SJSA1 (cell line): ENCODE results near the gene NNT. TPM values are rescaled to one million over a fixed set of nuclear protein-coding genes. Genes with fewer than 3 reads are reported as not detected.
"Not testable (repeated sequence)": the region's sequence is repeated elsewhere in the genome, so short reads cannot be mapped to it uniquely, and the experiment has no call there.

ENCODE experiments used
- DNase-seq, 2 experiments: peaks; one replicate each; pipeline ENCODE4 v3.0.0-alpha.2; 2015 to 2020; ENCODE audit warnings: low spot score in 2 of 2, low read depth in 1 of 2
- H3K27ac ChIP-seq: fragments of 250-450 bp; sonication (Bioruptor Pico); 2 replicates; pipeline ENCODE4 v1.5.1; 2020; ENCODE audit warnings: mild to moderate bottlenecking, moderate library complexity
- H3K27me3 ChIP-seq: fragments of 250-450 bp; sonication (Bioruptor Pico); replicated peaks from 2 replicates; pipeline ENCODE4 v1.5.1; 2020; ENCODE audit warnings: mild to moderate bottlenecking, moderate library complexity
- H3K36me3 ChIP-seq: fragments of 250-450 bp; sonication (Bioruptor Pico); 2 replicates; pipeline ENCODE4 v1.5.1; 2020; ENCODE audit warnings: mild to moderate bottlenecking
- H3K4me1 ChIP-seq: fragments of 250-450 bp; sonication (Bioruptor Pico); replicated peaks from 2 replicates; pipeline ENCODE4 v1.6.1; 2021; ENCODE audit warnings: mild to moderate bottlenecking
- H3K4me3 ChIP-seq: fragments of 250-450 bp; sonication (Bioruptor Pico); 2 replicates; pipeline ENCODE4 v1.5.1; 2020; ENCODE audit warnings: mild to moderate bottlenecking
- H3K9me3 ChIP-seq: fragments of 250-450 bp; sonication (Bioruptor Pico); replicated peaks from 2 replicates; pipeline ENCODE4 v1.5.1; 2020; ENCODE audit warnings: mild to moderate bottlenecking
- total RNA-seq: library from RNA; depleted of rRNA; stranded (reverse); fragments of >200 nt; shearing (Covaris generic); gene quantifications from 2 replicates; pipeline ENCODE4 v1.2.3, GENCODE V29; 2014; rRNA removed

The NNT gene
- 97.4 and 108 TPM in 2 replicates for total RNA-seq

DNA sequence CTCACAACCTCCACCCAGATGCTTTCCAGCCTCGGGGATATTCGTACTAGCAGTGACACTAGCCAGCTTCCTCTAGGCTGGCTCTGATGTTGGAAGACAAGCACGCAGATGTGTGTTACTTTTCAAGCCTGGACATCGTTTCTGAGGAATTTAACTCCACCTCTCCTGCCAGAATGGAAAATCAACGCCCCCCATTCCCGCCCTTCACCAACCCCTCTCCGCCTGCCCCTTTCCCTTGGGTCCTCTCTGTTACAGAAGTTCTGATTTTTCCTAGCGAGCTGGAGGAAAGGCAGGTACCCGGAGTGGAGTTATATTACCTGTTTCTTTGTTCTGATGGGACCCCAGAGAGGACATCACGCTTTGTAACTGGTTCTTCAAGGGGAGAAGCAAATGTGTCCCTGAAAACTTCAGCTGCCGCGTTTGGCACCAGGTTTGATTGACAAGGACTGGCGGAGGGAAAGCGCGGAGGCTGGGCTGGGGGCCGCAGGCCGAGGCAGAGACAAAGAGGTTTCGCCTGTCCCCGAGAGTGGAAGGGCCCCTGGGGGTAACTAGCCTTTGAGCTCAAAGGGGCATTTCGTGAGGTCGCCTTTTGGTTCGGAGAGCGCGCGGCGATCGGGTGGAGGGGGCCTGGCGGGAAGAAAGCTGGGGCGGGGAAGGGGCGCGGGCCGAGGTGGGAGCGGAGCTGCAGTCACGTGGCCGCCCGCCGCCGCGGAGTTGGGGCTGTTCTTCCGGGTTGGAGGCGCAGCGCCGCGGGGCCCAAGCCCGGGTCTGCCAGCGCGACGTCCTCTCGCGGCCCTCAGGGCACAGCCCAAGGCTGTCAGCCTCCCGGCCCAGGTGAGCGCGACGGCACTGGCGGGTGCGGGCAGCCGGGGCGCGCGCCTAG lies at the start of gene NNT:
Gene NNT, plus strand, starts transcription at position 720 of the 883 bp plus-strand sequence. CDS start 6,016 bp downstream, outside the sequence.
- peaks cover 19% of the 10 kb centered on the region for H3K4me1 ChIP-seq
- no peaks in the 10 kb centered on the region for H3K9me3 ChIP-seq
- peak within 1 kb of the TSS; percentile 78 for H3K27ac ChIP-seq
- DNase-seq: peak; percentile 70 to 82
- H3K4me3 ChIP-seq: peak within 1 kb of the TSS; percentile 74
- H3K36me3 ChIP-seq: peaks cover 32% of the 10 kb centered on the region
- no peaks in the 10 kb centered on the region for H3K27me3 ChIP-seq

GRCh38 chr5:43553381-43553780 lies 49.6 kb upstream of the NNT start:
- Histone ChIP-seq H3K36me3 (peaks cover 81% of the 10 kb centered on the region), H3K9me3 (no peaks in the 10 kb centered on the region), H3K27me3 (no peaks in the 10 kb centered on the region), H3K4me1 (peaks cover 21% of the 10 kb centered on the region), H3K27ac (no peak overlapping the region), H3K4me3 (no peak overlapping the region)
- no peak for DNase-seq

DNA sequence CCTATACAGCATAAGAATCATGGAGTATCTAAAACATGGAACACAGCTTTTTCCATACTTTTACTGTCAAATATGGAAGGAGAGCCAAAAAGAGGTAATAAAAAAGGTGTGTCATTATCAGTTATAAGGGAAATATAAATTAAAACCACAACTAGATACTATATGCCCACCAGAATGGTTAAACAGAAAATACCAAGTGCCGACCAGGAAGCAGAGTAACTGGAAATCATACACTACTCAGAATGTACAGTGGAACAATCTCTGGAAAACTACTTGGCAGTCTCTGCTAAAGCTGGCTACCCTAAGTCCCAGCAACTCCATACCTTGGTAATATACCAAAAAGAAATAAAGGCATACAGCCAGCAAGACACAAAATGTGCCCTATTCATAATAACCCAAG lies 48.5 kb upstream of the NNT start:
- Histone ChIP-seq H3K4me3 (no peak overlapping the region), H3K27me3 (no peaks in the 10 kb centered on the region), H3K9me3 (no peaks in the 10 kb centered on the region), H3K27ac (no peak overlapping the region), H3K4me1 (peaks cover 21% of the 10 kb centered on the region), H3K36me3 (peaks cover 70% of the 10 kb centered on the region)
- no peak for DNase-seq

DNA sequence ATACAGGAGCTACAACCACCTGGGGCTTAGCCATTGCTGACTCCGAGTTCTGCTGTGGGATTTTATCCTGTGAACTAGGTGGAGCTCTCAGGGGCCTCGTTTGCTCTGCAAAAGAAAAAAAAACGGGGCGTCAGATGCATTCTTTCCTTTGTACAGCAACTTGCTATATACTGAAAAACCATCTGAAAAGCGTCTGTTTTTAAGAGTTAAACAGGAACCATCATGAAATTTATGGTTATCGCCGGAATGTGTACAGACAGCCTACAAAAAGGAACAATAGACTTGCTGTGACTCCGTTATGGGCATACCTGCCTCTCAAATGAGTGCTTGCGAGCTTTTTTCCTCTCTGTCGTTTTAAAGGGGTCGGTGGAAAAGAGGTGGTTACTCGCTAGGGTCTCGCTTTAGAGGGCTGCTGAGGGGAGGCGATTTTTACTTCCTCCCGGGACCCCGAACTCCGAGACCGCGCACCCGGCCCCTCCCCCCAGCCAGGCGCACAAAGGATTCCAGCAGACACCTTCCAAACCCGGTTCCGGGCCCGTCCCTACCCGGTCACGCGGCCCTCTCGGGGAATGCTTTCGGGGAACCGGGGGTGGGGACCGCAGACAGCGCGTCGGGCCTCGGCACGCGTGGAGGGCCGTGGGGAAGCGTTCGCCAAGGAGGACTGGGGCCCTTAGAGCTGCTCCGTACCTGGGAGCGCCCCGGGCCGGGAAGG lies 46.9 kb upstream of the NNT start:
- Histone ChIP-seq H3K27ac (peak overlapping the region; percentile 94), H3K27me3 (no peaks in the 10 kb centered on the region), H3K9me3 (no peaks in the 10 kb centered on the region), H3K36me3 (peaks cover 56% of the 10 kb centered on the region), H3K4me1 (peaks cover 21% of the 10 kb centered on the region), H3K4me3 (peak overlapping the region; percentile 98)
- DNase-seq: peak; percentile 61 to 77

DNA sequence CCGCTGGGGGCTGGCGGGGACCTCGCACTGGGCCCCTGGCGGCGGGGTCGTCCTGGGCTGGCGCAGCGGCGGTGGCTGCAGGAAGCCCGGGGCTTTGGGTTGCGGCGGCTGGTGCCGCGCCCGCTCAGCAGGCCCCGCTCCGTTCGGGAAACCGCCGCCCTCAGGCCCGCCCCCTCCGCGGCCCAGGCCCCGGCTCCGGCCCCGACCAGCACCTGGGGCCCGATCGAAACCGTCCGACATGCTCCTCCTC lies 46.4 kb upstream of the NNT start:
- DNase-seq, H3K9me3 ChIP-seq, H3K27me3 ChIP-seq: not testable (repeated sequence)
- H3K36me3 ChIP-seq: peaks cover 51% of the 10 kb centered on the region
- H3K4me1 ChIP-seq: peaks cover 25% of the 10 kb centered on the region
- peak overlapping the region; percentile 94 for H3K27ac ChIP-seq
- H3K4me3 ChIP-seq: peak overlapping the region; percentile 98

- peaks cover 25% of the 10 kb centered on the region for H3K4me1 ChIP-seq
- peak; percentile 91 to 97 for DNase-seq
- peak within 1 kb of the TSS; percentile 94 for H3K27ac ChIP-seq
- H3K9me3 ChIP-seq: no peaks in the 10 kb centered on the region
- H3K4me3 ChIP-seq: peak within 1 kb of the TSS; percentile 98
- H3K36me3 ChIP-seq: peaks cover 46% of the 10 kb centered on the region
- H3K27me3 ChIP-seq: no peaks in the 10 kb centered on the region
These were observed 46.0 kb upstream of the NNT start, which contains the start of gene PAIP1 for GRCh38 chr5:43556857-43557542. Gene PAIP1, minus strand, starts transcription at chr5:43557077. Its CDS starts 231 bp downstream, at chr5:43556846.

DNA sequence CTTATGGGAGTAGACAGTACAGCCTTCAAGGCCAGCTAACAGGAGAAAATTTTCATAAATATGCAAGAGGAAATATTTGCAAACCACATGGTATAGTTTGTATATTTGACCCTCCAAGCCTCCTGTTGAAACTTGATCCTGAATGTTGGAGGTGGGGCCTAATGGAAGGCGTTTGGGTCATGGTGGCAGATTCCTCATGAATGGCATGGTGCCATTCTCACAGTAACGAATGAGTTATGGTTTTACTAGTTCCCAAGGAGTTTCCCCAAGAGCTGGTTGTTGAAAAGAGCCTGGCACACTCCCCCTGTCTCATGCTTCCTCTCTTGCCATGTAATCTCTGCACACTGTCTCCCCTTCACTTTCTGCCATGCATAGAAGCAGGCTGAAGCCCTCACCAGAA lies 42.9 kb upstream of the NNT start:
- no peaks in the 10 kb centered on the region for H3K27me3 ChIP-seq
- no peaks in the 10 kb centered on the region for H3K9me3 ChIP-seq
- H3K27ac ChIP-seq: no peak overlapping the region
- H3K4me3 ChIP-seq: no peak overlapping the region
- H3K4me1 ChIP-seq: peaks cover 16% of the 10 kb centered on the region
- peaks cover 15% of the 10 kb centered on the region for H3K36me3 ChIP-seq
- no peak for DNase-seq

- peaks cover 7% of the 10 kb centered on the region for H3K36me3 ChIP-seq
- no peak for DNase-seq
- no peak overlapping the region for H3K4me3 ChIP-seq
- no peaks in the 10 kb centered on the region for H3K9me3 ChIP-seq
- no peak overlapping the region; the same call in 1 of the 2 replicates for H3K27ac ChIP-seq
- H3K27me3 ChIP-seq: no peaks in the 10 kb centered on the region
- peaks cover 10% of the 10 kb centered on the region for H3K4me1 ChIP-seq
These were observed 41.6 kb upstream of the NNT start for GRCh38 chr5:43561356-43561755.

GRCh38 chr5:43563321-43563720 lies 39.7 kb upstream of the NNT start:
- Histone ChIP-seq H3K36me3 (no peaks in the 10 kb centered on the region), H3K4me3 (no peak overlapping the region), H3K9me3 (no peaks in the 10 kb centered on the region), H3K27ac (no peak overlapping the region), H3K27me3 (no peaks in the 10 kb centered on the region), H3K4me1 (peaks cover 5% of the 10 kb centered on the region; the same call in 1 of the 2 replicates)
- no peak for DNase-seq

DNA sequence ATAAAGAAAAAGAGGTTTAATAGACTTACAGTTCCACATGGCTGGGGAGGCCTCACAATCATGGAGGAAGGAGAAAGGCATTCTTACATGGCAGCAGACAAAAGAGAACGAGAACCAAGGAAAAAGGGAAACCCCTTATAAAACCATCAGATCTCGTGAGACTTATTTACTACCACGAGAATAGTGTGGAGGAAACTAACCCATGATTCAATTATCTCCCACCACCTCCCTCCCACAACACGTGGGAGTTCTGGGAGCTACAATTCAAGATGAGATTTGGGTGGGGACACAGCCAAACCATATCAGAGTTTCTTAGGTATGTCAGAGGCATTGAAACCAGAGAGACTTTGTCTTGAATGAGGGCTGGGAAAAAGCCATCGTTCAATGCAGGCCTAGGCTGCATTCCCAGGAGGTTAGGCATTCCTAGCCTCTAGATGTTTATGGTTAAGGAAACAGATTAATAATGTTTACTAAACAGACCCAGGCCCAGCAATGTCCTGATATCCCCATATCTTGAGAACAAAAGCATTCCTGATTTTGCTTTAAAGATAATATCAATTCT lies 38.6 kb upstream of the NNT start:
- H3K4me3 ChIP-seq: no peak overlapping the region
- H3K36me3 ChIP-seq: no peaks in the 10 kb centered on the region
- DNase-seq: no peak
- no peaks in the 10 kb centered on the region for H3K27me3 ChIP-seq
- H3K27ac ChIP-seq: no peak overlapping the region
- peaks cover 5% of the 10 kb centered on the region; the same call in 1 of the 2 replicates for H3K4me1 ChIP-seq
- no peaks in the 10 kb centered on the region for H3K9me3 ChIP-seq

GRCh38 chr5:43565043-43565442 lies 37.9 kb upstream of the NNT start:
- Histone ChIP-seq H3K36me3 (no peaks in the 10 kb centered on the region), H3K4me3 (no peak overlapping the region), H3K27ac (no peak overlapping the region), H3K4me1 (peaks cover 5% of the 10 kb centered on the region; the same call in 1 of the 2 replicates), H3K9me3 (no peaks in the 10 kb centered on the region), H3K27me3 (no peaks in the 10 kb centered on the region)
- DNase-seq: no peak

GRCh38 chr5:43567967-43568366 lies 35.0 kb upstream of the NNT start:
- Histone ChIP-seq H3K27me3 (no peaks in the 10 kb centered on the region), H3K27ac (no peak overlapping the region)
- DNase-seq: no peak

GRCh38 chr5:43569236-43569746 lies 33.7 kb upstream of the NNT start:
- Histone ChIP-seq H3K4me3 (no peak overlapping the region), H3K9me3 (no peaks in the 10 kb centered on the region), H3K36me3 (no peaks in the 10 kb centered on the region), H3K4me1 (no peaks in the 10 kb centered on the region), H3K27me3 (no peaks in the 10 kb centered on the region), H3K27ac (no peak overlapping the region)
- DNase-seq: no peak

More at GRCh38 chr5:43567967-43568366, 35.0 kb upstream of the NNT start:
- H3K4me3 ChIP-seq: no peak overlapping the region
- no peaks in the 10 kb centered on the region for H3K9me3 ChIP-seq
- no peaks in the 10 kb centered on the region for H3K36me3 ChIP-seq
- H3K4me1 ChIP-seq: no peaks in the 10 kb centered on the region
